ENCODE results near the gene CALD1.
A peak's percentile ranks its signal among the peaks of the same experiment; 100 is the strongest.

The CALD1 gene, protein sequence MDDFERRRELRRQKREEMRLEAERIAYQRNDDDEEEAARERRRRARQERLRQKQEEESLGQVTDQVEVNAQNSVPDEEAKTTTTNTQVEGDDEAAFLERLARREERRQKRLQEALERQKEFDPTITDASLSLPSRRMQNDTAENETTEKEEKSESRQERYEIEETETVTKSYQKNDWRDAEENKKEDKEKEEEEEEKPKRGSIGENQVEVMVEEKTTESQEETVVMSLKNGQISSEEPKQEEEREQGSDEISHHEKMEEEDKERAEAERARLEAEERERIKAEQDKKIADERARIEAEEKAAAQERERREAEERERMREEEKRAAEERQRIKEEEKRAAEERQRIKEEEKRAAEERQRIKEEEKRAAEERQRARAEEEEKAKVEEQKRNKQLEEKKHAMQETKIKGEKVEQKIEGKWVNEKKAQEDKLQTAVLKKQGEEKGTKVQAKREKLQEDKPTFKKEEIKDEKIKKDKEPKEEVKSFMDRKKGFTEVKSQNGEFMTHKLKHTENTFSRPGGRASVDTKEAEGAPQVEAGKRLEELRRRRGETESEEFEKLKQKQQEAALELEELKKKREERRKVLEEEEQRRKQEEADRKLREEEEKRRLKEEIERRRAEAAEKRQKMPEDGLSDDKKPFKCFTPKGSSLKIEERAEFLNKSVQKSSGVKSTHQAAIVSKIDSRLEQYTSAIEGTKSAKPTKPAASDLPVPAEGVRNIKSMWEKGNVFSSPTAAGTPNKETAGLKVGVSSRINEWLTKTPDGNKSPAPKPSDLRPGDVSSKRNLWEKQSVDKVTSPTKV

DNA sequence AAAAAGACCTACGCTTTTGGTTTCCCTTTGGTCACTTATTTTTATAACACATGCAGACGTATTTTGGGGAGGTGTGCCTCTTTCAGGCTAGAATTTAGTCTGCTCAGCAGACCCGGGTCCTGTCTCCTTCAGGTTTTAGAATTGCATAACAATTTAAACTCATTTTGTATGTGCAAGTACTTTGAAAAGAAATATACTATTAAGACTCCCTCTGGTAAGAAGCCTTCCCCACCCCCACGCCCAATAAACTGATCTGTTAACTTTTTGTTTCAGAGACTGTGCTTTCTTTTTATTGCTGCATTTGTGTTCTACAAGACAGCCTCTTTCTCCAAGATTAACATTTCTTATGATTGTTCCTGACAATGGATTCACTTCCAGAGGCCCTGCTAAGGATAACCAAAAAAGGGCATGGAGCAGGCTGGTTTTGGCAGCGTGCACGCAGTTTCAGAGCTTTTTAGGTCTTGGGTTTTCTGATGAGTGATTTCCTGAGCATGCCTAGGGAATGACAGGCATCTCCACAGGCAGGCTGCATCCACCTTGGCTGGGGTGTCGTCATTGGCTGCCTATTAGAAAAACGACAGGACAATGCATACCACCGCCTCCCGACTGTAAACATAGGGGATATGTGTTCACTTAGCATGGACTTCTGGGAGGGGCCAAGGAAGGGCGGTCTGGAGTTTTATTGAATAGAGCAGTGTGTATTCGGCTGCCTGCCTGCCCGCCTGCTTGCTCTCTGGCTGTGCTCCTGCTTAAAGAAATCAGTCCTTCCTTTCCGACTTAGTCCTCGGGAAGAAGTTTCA is at the start of gene CALD1:
TSS of gene CALD1 (plus strand) at position 694 of the 800 bp plus-strand sequence. CDS start 88,100 bp downstream, outside the sequence.
- Histone ChIP-seq H3K27ac (ENCODE audit: low read length) (peak within 1 kb of the TSS; percentile 99), H3K36me3 (ENCODE audit: control insufficient read depth in 2 of 2, insufficient read depth in 2 of 2, low read length in 2 of 2) (peaks cover 2 to 3% of the 10 kb centered on the region in 2 donors), H3K27me3 (ENCODE audit: control insufficient read depth in 1 of 2, insufficient read depth in 2 of 2, low read length in 2 of 2) (no peaks in the 10 kb centered on the region), H3K4me3 (ENCODE audit: low read length in 2 of 2) (peak within 1 kb of the TSS; percentile 73 to 93), H3K4me1 (ENCODE audit: control insufficient read depth, insufficient read depth, low read length) (peaks cover 28% of the 10 kb centered on the region), H3K9ac (ENCODE audit: low read length in 2 of 2) (peak within 1 kb of the TSS; percentile 96 to 100), H3K9me3 (ENCODE audit: control insufficient read depth in 2 of 2, low read length in 2 of 2) (no peaks in the 10 kb centered on the region)

DNA sequence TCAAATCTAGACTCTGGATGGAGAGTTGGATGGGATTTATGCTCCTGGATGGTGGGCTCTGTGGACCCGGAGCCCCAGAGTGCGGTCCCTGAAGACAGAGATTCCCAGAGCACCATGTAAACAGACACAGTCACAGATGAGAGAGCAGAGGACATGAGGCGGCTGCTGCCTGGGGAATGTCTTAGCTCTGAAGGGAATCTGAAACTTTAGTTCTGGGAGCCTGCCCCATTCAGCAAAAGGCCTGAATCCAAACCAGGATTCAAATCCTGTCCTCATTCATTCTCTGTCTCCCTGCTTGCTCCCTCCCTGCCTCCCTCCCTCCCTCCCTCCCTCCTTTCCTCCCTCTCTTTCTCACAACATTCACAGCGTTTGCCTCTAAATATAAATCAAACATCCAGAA is 49.5 kb upstream of the CALD1 start:
- Histone ChIP-seq H3K36me3 (ENCODE audit: control insufficient read depth in 2 of 2, insufficient read depth in 2 of 2, low read length in 2 of 2) (no peaks in the 10 kb centered on the region), H3K9ac (ENCODE audit: low read length in 2 of 2) (peak overlapping the region; percentile 4 to 58), H3K4me3 (ENCODE audit: low read length in 2 of 2) (peak overlapping the region in 1 of 2 donors; percentile 50), H3K27me3 (ENCODE audit: control insufficient read depth in 1 of 2, insufficient read depth in 2 of 2, low read length in 2 of 2) (no peaks in the 10 kb centered on the region), H3K9me3 (ENCODE audit: control insufficient read depth in 2 of 2, low read length in 2 of 2) (no peaks in the 10 kb centered on the region), H3K4me1 (ENCODE audit: control insufficient read depth, insufficient read depth, low read length) (peaks cover 23% of the 10 kb centered on the region), H3K27ac (ENCODE audit: low read length) (peak overlapping the region; percentile 89)

DNA sequence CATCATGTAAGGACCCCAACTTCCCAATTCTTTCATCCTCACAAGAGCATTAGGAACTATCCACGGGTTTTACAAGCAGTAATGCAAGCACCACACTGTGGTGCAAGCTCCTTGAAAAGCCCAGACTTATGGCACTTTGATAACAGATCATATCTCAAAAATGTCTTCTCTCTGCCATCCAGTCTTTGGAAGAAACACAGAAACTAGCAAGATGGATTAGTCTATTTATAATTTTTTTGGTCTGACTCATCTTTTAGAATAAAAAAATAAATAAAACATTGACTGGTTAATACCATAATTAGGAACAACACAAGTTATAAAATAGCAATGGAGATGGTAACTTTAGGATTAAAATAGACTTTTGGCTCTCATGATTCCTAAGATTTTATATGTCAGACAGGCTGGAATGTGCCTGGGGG is 49.0 kb upstream of the CALD1 start:
- Histone ChIP-seq H3K9ac (ENCODE audit: low read length in 2 of 2) (peak overlapping the region; percentile 4 to 22), H3K4me3 (ENCODE audit: low read length in 2 of 2) (peak overlapping the region; percentile 49 to 50), H3K27ac (ENCODE audit: low read length) (peak overlapping the region; percentile 89), H3K36me3 (ENCODE audit: control insufficient read depth in 2 of 2, insufficient read depth in 2 of 2, low read length in 2 of 2) (no peaks in the 10 kb centered on the region), H3K27me3 (ENCODE audit: control insufficient read depth in 1 of 2, insufficient read depth in 2 of 2, low read length in 2 of 2) (no peaks in the 10 kb centered on the region), H3K4me1 (ENCODE audit: control insufficient read depth, insufficient read depth, low read length) (peaks cover 21% of the 10 kb centered on the region), H3K9me3 (ENCODE audit: control insufficient read depth in 2 of 2, low read length in 2 of 2) (no peaks in the 10 kb centered on the region)

DNA sequence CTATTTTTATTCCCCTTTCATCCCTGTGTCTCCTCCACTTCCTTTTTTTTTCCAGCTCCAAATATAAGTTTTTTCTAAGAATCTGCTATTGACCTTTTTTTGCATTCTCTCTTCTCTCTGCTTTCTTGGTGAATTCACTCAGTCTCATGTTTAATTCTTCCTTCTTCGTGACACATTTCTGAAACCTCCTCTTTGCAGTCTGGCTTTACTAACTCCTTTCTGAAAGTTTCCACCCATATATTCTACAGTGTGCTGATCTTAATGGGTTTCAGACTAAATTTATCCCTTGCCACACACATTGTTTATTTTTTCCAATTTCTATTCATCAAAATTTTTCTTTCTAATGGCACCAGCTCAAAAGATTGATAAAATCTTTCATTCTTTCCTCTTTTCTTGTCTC is 47.8 kb upstream of the CALD1 start:
- Histone ChIP-seq H3K9me3 (ENCODE audit: control insufficient read depth in 2 of 2, low read length in 2 of 2) (no peaks in the 10 kb centered on the region), H3K27me3 (ENCODE audit: control insufficient read depth in 1 of 2, insufficient read depth in 2 of 2, low read length in 2 of 2) (no peaks in the 10 kb centered on the region), H3K27ac (ENCODE audit: low read length) (no peak overlapping the region), H3K9ac (ENCODE audit: low read length in 2 of 2) (no peak overlapping the region), H3K36me3 (ENCODE audit: control insufficient read depth in 2 of 2, insufficient read depth in 2 of 2, low read length in 2 of 2) (no peaks in the 10 kb centered on the region), H3K4me3 (ENCODE audit: low read length in 2 of 2) (no peak overlapping the region), H3K4me1 (ENCODE audit: control insufficient read depth, insufficient read depth, low read length) (peaks cover 21% of the 10 kb centered on the region)

DNA sequence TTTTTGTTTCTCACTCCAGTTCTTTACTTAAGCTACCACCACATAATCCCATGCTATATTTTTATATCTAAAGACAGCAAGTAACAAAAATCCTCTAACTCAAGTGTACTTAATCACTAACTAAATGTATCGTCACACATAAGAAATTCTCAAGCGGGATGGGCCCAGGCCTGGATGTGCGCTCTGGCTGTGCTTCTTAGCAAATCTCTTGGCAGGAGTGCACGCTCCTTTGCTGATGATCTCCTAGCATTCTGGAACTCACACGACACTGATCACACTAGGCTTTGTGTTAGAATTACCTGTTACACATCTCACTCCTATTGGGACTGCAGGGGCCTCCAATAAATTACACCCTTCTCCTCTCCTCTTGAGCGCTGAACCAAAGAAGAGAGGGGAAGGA is 46.7 kb upstream of the CALD1 start:
- Histone ChIP-seq H3K4me1 (ENCODE audit: control insufficient read depth, insufficient read depth, low read length) (peaks cover 21% of the 10 kb centered on the region), H3K27ac (ENCODE audit: low read length) (no peak overlapping the region)

DNA sequence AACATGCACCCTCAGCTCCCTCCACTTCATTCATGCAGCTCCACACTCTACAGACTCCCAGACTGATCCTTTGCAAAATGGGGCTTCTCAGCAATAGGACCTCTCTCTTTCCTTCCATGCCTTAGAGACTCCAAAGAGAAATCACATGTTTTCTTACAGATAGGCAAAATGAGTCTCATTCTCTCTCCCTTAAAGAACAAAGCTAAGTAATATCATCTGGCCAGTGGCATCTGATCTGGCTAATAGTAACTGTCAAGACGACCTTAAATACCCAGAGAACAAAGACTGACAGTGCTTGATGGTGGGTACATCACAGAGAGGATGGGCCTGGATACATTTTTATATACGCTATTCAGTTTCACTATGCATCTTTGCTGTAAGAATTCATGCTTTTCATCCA is 43.1 kb upstream of the CALD1 start:
- no peak overlapping the region for H3K9ac ChIP-seq (ENCODE audit: low read length in 2 of 2)
- no peaks in the 10 kb centered on the region for H3K9me3 ChIP-seq (ENCODE audit: control insufficient read depth in 2 of 2, low read length in 2 of 2)
- H3K27ac ChIP-seq (ENCODE audit: low read length), result no peak overlapping the region
- no peaks in the 10 kb centered on the region for H3K36me3 ChIP-seq (ENCODE audit: control insufficient read depth in 2 of 2, insufficient read depth in 2 of 2, low read length in 2 of 2)
- H3K4me3 ChIP-seq (ENCODE audit: low read length in 2 of 2), result no peak overlapping the region
- no peaks in the 10 kb centered on the region for H3K27me3 ChIP-seq (ENCODE audit: control insufficient read depth in 1 of 2, insufficient read depth in 2 of 2, low read length in 2 of 2)
- H3K4me1 ChIP-seq (ENCODE audit: control insufficient read depth, insufficient read depth, low read length), result no peaks in the 10 kb centered on the region

More for the DNA sequence above, 46.7 kb upstream of the CALD1 start:
- no peak overlapping the region for H3K9ac ChIP-seq (ENCODE audit: low read length in 2 of 2)
- H3K9me3 ChIP-seq (ENCODE audit: control insufficient read depth in 2 of 2, low read length in 2 of 2), result no peaks in the 10 kb centered on the region
- H3K36me3 ChIP-seq (ENCODE audit: control insufficient read depth in 2 of 2, insufficient read depth in 2 of 2, low read length in 2 of 2), result no peaks in the 10 kb centered on the region
- H3K4me3 ChIP-seq (ENCODE audit: low read length in 2 of 2), result no peak overlapping the region
- H3K27me3 ChIP-seq (ENCODE audit: control insufficient read depth in 1 of 2, insufficient read depth in 2 of 2, low read length in 2 of 2), result no peaks in the 10 kb centered on the region

DNA sequence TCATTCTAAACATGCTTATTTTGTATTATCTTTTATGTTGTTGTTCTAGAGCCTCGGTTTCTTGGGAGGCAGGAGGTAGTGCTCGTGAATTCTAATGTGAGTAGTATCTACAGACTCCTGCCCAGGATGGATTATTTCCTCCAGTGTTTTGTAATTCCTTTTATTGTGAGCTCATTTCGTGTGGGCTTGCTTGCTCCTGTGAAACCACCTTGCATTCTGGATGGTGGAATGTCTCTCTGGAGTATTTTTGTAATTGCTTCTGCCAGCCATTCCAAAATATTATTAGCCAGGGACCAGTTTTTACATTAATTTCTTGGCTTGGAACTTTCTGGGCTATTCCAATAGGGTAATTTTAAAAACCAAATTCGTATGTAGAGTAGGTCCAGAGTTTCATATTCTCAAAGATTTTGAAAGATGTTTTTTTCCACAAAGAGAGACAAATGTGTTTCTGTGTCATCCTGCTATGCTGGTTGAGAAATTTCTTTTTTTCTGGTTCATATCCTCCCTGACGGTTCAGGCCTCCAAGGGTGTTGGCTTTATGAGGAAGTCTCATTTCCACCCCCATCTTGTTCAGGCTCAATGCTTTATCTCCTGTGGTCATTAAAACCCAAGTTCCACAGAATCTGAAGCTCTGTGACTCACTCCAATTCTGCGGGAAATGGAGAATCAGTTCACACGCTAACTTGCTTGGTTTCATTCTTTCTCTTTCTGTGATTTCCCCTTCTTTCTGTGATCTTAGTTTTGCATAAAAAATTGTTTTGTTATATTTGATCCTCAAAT is 41.7 kb upstream of the CALD1 start:
- Histone ChIP-seq H3K9ac (ENCODE audit: low read length in 2 of 2) (no peak overlapping the region), H3K9me3 (ENCODE audit: control insufficient read depth in 2 of 2, low read length in 2 of 2) (no peaks in the 10 kb centered on the region), H3K27ac (ENCODE audit: low read length) (no peak overlapping the region), H3K36me3 (ENCODE audit: control insufficient read depth in 2 of 2, insufficient read depth in 2 of 2, low read length in 2 of 2) (no peaks in the 10 kb centered on the region), H3K4me1 (ENCODE audit: control insufficient read depth, insufficient read depth, low read length) (peaks cover 5% of the 10 kb centered on the region), H3K4me3 (ENCODE audit: low read length in 2 of 2) (no peak overlapping the region), H3K27me3 (ENCODE audit: control insufficient read depth in 1 of 2, insufficient read depth in 2 of 2, low read length in 2 of 2) (no peaks in the 10 kb centered on the region)

DNA sequence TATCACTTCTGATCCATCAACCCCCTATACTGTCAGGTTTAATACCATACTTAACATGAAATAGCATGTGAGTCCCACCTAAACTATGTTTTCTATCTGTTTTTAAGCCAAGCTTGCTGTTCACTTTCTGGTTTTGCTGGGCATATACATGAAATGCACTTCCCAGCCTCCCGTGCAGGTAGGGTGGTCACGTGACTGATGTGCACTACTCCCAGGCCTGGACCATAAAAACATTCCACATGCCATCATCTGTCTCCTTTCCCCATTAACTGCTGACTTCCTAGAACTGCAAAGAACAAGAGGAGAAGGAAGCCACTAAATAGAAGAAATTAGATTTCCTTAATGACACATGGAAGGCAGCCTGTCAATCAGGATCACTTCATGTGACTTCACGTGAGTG is 40.1 kb upstream of the CALD1 start:
- no peaks in the 10 kb centered on the region for H3K9me3 ChIP-seq (ENCODE audit: control insufficient read depth in 2 of 2, low read length in 2 of 2)
- peaks cover 5% of the 10 kb centered on the region for H3K4me1 ChIP-seq (ENCODE audit: control insufficient read depth, insufficient read depth, low read length)
- no peaks in the 10 kb centered on the region for H3K27me3 ChIP-seq (ENCODE audit: control insufficient read depth in 1 of 2, insufficient read depth in 2 of 2, low read length in 2 of 2)
- no peak overlapping the region for H3K4me3 ChIP-seq (ENCODE audit: low read length in 2 of 2)
- no peaks in the 10 kb centered on the region for H3K36me3 ChIP-seq (ENCODE audit: control insufficient read depth in 2 of 2, insufficient read depth in 2 of 2, low read length in 2 of 2)
- H3K9ac ChIP-seq (ENCODE audit: low read length in 2 of 2), result no peak overlapping the region
- no peak overlapping the region for H3K27ac ChIP-seq (ENCODE audit: low read length)

DNA sequence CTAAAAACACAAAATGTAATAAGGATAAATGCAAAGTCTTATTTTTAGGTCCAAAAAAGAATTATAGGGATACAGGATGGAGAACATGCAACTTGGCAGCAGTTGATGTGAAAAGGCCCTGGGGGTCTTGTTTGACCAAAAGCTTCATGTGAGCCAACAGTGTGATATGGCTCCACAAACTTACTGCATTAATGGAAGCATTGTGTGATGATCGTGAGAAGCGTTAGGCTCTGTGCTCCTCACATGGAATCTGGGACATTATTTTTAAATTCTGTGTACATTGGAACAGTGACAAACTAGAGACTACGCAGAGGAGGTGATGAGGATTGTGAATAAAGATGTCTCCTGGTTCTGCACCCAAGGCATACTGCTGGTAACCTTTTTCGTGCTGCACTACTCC is 39.1 kb upstream of the CALD1 start:
- Histone ChIP-seq H3K4me3 (ENCODE audit: low read length in 2 of 2) (no peak overlapping the region), H3K27ac (ENCODE audit: low read length) (no peak overlapping the region), H3K9me3 (ENCODE audit: control insufficient read depth in 2 of 2, low read length in 2 of 2) (no peaks in the 10 kb centered on the region), H3K9ac (ENCODE audit: low read length in 2 of 2) (no peak overlapping the region), H3K36me3 (ENCODE audit: control insufficient read depth in 2 of 2, insufficient read depth in 2 of 2, low read length in 2 of 2) (no peaks in the 10 kb centered on the region), H3K27me3 (ENCODE audit: control insufficient read depth in 1 of 2, insufficient read depth in 2 of 2, low read length in 2 of 2) (no peaks in the 10 kb centered on the region), H3K4me1 (ENCODE audit: control insufficient read depth, insufficient read depth, low read length) (peaks cover 5% of the 10 kb centered on the region)

Measured in stomach smooth muscle (tissue), 2 donors.